Heart left ventricle (tissue), 16 donors: ENCODE measurements around the gene AKNA. TPM values are rescaled to one million over a fixed set of nuclear protein-coding genes. Genes with fewer than 3 reads are reported as not detected.

Source experiments
- ATAC-seq, 4 donors: fragments of 200-7000 bp; cut with Tn5 transposase; one replicate each; pipeline ENCODE4 v1.9.1; 2020 to 2022; ENCODE audit warnings: moderate library complexity in 4 of 4, mild to moderate bottlenecking in 3 of 4, moderate number of reproducible peaks in 1 of 4
- DNase-seq, 5 donors: peaks; one replicate each; pipeline ENCODE4 v3.0.0-alpha.2; 2020
- H3K27ac ChIP-seq, 12 donors: fragments of 200-600 bp; sonication (generic) in 4 of 12; one replicate each; pipeline versions ENCODE4 v1.5.0 to v1.8.0; 2016 to 2022; ENCODE audit warnings: mild to moderate bottlenecking in 2 of 12
- H3K27me3 ChIP-seq, 9 donors: fragments of 200-600 bp; sonication (generic) in 2 of 9; one replicate each; pipeline versions ENCODE4 v1.5.1 to v1.8.0; 2016 to 2022; ENCODE audit warnings: mild to moderate bottlenecking in 3 of 9
- H3K36me3 ChIP-seq, 9 donors: fragments of 200-600 bp; sonication (generic) in 2 of 9; one replicate each; pipeline versions ENCODE4 v1.5.0 to v1.8.0; 2018 to 2022; ENCODE audit warnings: mild to moderate bottlenecking in 2 of 9
- H3K4me1 ChIP-seq, 12 donors: fragments of 200-600 bp; sonication (generic) in 4 of 12; one replicate each; pipeline versions ENCODE4 v1.5.0 to v1.8.0; 2016 to 2022; ENCODE audit warnings: mild to moderate bottlenecking in 3 of 12
- H3K4me3 ChIP-seq, 12 donors: fragments of 200-600 bp; sonication (generic) in 4 of 12; one replicate each; pipeline versions ENCODE4 v1.5.0 to v1.8.0; 2017 to 2022; ENCODE audit warnings: mild to moderate bottlenecking in 9 of 12, moderate library complexity in 4 of 12
- H3K9me3 ChIP-seq, 12 donors: fragments of 200-600 bp; sonication (generic) in 4 of 12; one replicate each; pipeline versions ENCODE4 v1.5.0 to v1.8.0; 2016 to 2022; ENCODE audit warnings: mild to moderate bottlenecking in 1 of 12
- CTCF ChIP-seq, 12 donors: fragments of 200-600 bp; sonication (generic) in 4 of 12; IDR thresholded peaks; one replicate each; pipeline versions ENCODE4 v1.5.0 to v1.8.0; 2018 to 2022; ENCODE audit warnings: antibody characterized with exemption in 12 of 12, mild to moderate bottlenecking in 5 of 12
- POLR2A ChIP-seq, 2 donors: fragments of 450-650 bp; IDR thresholded peaks; one replicate each; pipeline ENCODE4 v1.6.1; 2017; ENCODE audit warnings: antibody characterized with exemption in 2 of 2, mild to moderate bottlenecking in 2 of 2, moderate library complexity in 2 of 2
- WGBS, 4 donors: extraction: QIAGEN DNeasy Blood & Tissue Kit in 2 of 4; methylation state at CpG; one replicate each; pipeline versions ENCODE4 v1.1.5 to v1.1.7; 2013 to 2018; 5-methylcytosine and 5-hydroxymethylcytosine counted together
- intact Hi-C, 10 donors: fragments of 100-400 bp; cut with DNase I; formaldehyde crosslinking; loops; one replicate each; pipeline versions ENCODE4 v1.11.1 to v1.14.2; 2022
- polyA plus RNA-seq, 2 donors: library from polyadenylated mRNA; stranded (reverse); fragments of 200-250 nt; gene quantifications; one replicate each; pipeline ENCODE4 v1.2.3, GENCODE V29; 2013
- total RNA-seq, 9 donors: library from RNA; depleted of rRNA in 2 of 9; stranded (reverse); fragments of >200 nt in 2 of 9; fragmentation: NEBNext Ultra II Directional in 3 of 9; extraction: Animal tissue kit (Norgen Biotek cat#: 25700) in 3 of 9; gene quantifications; one replicate each; pipeline versions ENCODE4 v1.1.0 to v1.2.4, GENCODE V29; 2016 to 2023
- donor health status: ischemic (EF 13 %, LVEDD 7.1; RV severe dilation, severe dysfunction).
- donor health status: healthy with polysubstance abuse.
- donor health status: DM: no; HTN: yes; CAD: no.
- donor health status: DM: no; HTN: no; CAD: no.
- donor health status: ischemic (EF 25% LVEDD 6.9; RV normal size, moderate dysfunction).
- donor health status: ischemic (EF 25% LVEDD 5.7; RV mildly dilated, moderate dysfunction).
- donor health status: healthy.
- donor health status: DM: yes; HTN: yes; CAD: no.
- donor health status: ischemic (EF 35%, LVEDD 5.7; RV mildly dilated, moderate dysfunction).
- donor health status: nonischemic (EF 11% LVEDD 7.7; RV severe dilation, severe dysfunction).
- donor health status: DM: yes; HTN: yes; CAD: no.
- donor health status: PGD.
- donor health status: ischemic (EF 29% LVEDD 5.4; RV normal size, mild dysfunction).
- donor health status: nonischemic (EF 23%, LVEDD 6.1; RV moderate dilation, normal function).

Gene AKNA
- total and polyA plus RNA-seq, 11 donors, result 2.5 to 30.8 (median 4.4) TPM

- Histone ChIP-seq H3K27ac (no peak overlapping the region), H3K9me3 (peaks cover 0 to 5% (median 0%) of the 10 kb centered on the region in 12 donors), H3K4me1 (no peaks in the 10 kb centered on the region), H3K36me3 (peaks cover 0 to 12% (median 4%) of the 10 kb centered on the region in 9 donors), H3K27me3 (no peaks in the 10 kb centered on the region), H3K4me3 (no peak overlapping the region)
- DNase-seq, result no peak
- intact Hi-C loops, result no loop called here
- TF ChIP-seq CTCF (IDR thresholded peaks at IDR 0.05), result no peak
- TF ChIP-seq POLR2A (IDR thresholded peaks at IDR 0.05), result no peak
- WGBS, 4 donors, result 71 to 82% (median 79%) methylated on average over 8 of the region's 8 CpGs
- no peak for ATAC-seq
Measured at GRCh38 chr9:114312513-114312875, 75.3 kb downstream of the AKNA start.

- TF ChIP-seq CTCF (IDR thresholded peaks at IDR 0.05) (no peak), POLR2A (IDR thresholded peaks at IDR 0.05) (no peak)
- peak in 1 of 5 donors; percentile 9 for DNase-seq
- no peak for ATAC-seq
- WGBS, 4 donors, result 94% methylated on average over 28 of the region's 28 CpGs
- H3K9me3 ChIP-seq, result peaks cover 0 to 5% (median 0%) of the 10 kb centered on the region in 12 donors
- no peaks in the 10 kb centered on the region for H3K4me1 ChIP-seq
- intact Hi-C loops, result no loop called here
- no peaks in the 10 kb centered on the region for H3K27me3 ChIP-seq
- no peak overlapping the region for H3K4me3 ChIP-seq
- no peak overlapping the region for H3K27ac ChIP-seq
- peaks cover 0 to 12% (median 4%) of the 10 kb centered on the region in 9 donors for H3K36me3 ChIP-seq
Measured at GRCh38 chr9:114311571-114312512, 75.9 kb downstream of the AKNA start.

- no peak overlapping the region for H3K27ac ChIP-seq
- peaks cover 0 to under 1% (median 0%) of the 10 kb centered on the region in 12 donors for H3K4me1 ChIP-seq
- no peak overlapping the region for H3K4me3 ChIP-seq
- 87% methylated on average over 22 of the region's 22 CpGs for WGBS, 4 donors
- intact Hi-C loops, result no loop called here
- DNase-seq, result peak in 1 of 5 donors; percentile 10
- H3K36me3 ChIP-seq, result peaks cover 0 to 12% (median 4%) of the 10 kb centered on the region in 9 donors
- H3K27me3 ChIP-seq, result no peaks in the 10 kb centered on the region
- peaks cover 0 to 5% (median 0%) of the 10 kb centered on the region in 12 donors for H3K9me3 ChIP-seq
- no peak for ATAC-seq
- TF ChIP-seq POLR2A (IDR thresholded peaks at IDR 0.05), result no peak
- TF ChIP-seq CTCF (IDR thresholded peaks at IDR 0.05), result no peak
Measured at GRCh38 chr9:114310471-114311450, 77.0 kb downstream of the AKNA start.
